K562 (cell line): ENCODE measurements around the gene PAK1IP1. TPM values are rescaled to one million over a fixed set of nuclear protein-coding genes. Genes with fewer than 3 reads are reported as not detected.

Experiments
- JUND ChIP-seq, 2 experiments: IDR thresholded peaks; 2 replicates in 1 of 2; 3 replicates in 1 of 2; pipeline ENCODE4 v1.6.1; 2011; ENCODE audit warnings: borderline replicate concordance in 2 of 2, low read depth in 2 of 2, low read length in 2 of 2, improper control_type of control experiment in 1 of 2, missing biosample characterization in 1 of 2, missing genetic modification characterization in 1 of 2, missing genetic modification reagents in 1 of 2
- KLF10 ChIP-seq: fragments of 250-450 bp; sonication (Bioruptor Pico); IDR thresholded peaks from 2 replicates; pipeline ENCODE4 v1.6.1; 2021; ENCODE audit warnings: matching md5 sums
- NR2C1 ChIP-seq, 2 experiments: fragments of 450-650 bp; IDR thresholded peaks; 2 replicates each; pipeline ENCODE4 v1.6.1; 2017; ENCODE audit warnings: mild to moderate bottlenecking in 2 of 2, antibody characterized with exemption in 1 of 2, inconsistent platforms in 1 of 2, missing compliant biosample characterization in 1 of 2, missing genetic modification characterization in 1 of 2
- POU5F1 ChIP-seq: fragments of 150-350 bp; IDR thresholded peaks from 2 replicates; pipeline ENCODE4 v1.6.1; 2014; ENCODE audit warnings: borderline replicate concordance, low read length, low read depth, mild to moderate bottlenecking; ENCODE audit not compliant: partially characterized antibody
- SP2 ChIP-seq: IDR thresholded peaks from 2 replicates; pipeline ENCODE4 v1.6.1; 2011; ENCODE audit warnings: mild to moderate bottlenecking, low read depth, low read length, moderate library complexity; ENCODE audit not compliant: poor library complexity, severe bottlenecking; ENCODE audit errors: extremely low read depth
- TARDBP ChIP-seq: fragments of 450-650 bp; IDR thresholded peaks from 2 replicates; pipeline ENCODE4 v1.6.1; 2016
- ZNF146 ChIP-seq: IDR thresholded peaks from one replicate; pipeline ENCODE4 v1.6.1; 2018; ENCODE audit warnings: missing compliant biosample characterization; ENCODE audit not compliant: unreplicated experiment
- ZNF699 ChIP-seq: fragments of 250-450 bp; sonication (Bioruptor Pico); IDR thresholded peaks from 2 replicates; pipeline ENCODE4 v1.8.0; 2021; ENCODE audit warnings: mild to moderate bottlenecking, moderate library complexity; ENCODE audit not compliant: insufficient replicate concordance
- polyA plus RNA-seq, 8 experiments: library from polyadenylated mRNA; depleted of rRNA in 4 of 8; stranded (reverse) in 5 of 8; unstranded in 3 of 8; fragments of >200 nt; fragmentation: Nextera tagmentation in 2 of 8; fragmentation: Illumina TruSeq in 1 of 8; extraction: Ambion mirVana in 2 of 8; extraction: Trizol in 1 of 8; gene quantifications; 2 replicates each; pipeline versions ENCODE4 v1.2.1 to v1.2.3, GENCODE V29; 2011 to 2014; ENCODE audit warnings: inconsistent platforms in 1 of 8, missing spikeins in 1 of 8
- total RNA-seq, 7 experiments: library from RNA; depleted of rRNA in 6 of 7; stranded (reverse); fragments of >200 nt in 6 of 7; fragmentation: Illumina TruSeq in 2 of 7; extraction: Trizol in 2 of 7; gene quantifications; 2 replicates each; pipeline versions ENCODE4 v1.2.1 to v1.2.3, GENCODE V29; 2011 to 2021; ENCODE audit warnings: low replicate concordance in 1 of 7
- TF ChIP-seq, protein P1 (sequence below): fragments of 450-650 bp; IDR thresholded peaks from 2 replicates; pipeline ENCODE4 v1.7.0; 2016; ENCODE audit warnings: borderline replicate concordance
- TF ChIP-seq, protein P2 (sequence below): IDR thresholded peaks from 2 replicates; pipeline ENCODE4 v1.6.1; 2016; ENCODE audit warnings: missing genetic modification characterization, missing compliant biosample characterization
- TF ChIP-seq, protein P3 (sequence below): fragments of 250-450 bp; sonication (Bioruptor Pico); IDR thresholded peaks from 2 replicates; pipeline ENCODE4 v1.5.0; 2020; ENCODE audit warnings: mild to moderate bottlenecking
- TF ChIP-seq, protein P4 (sequence below): fragments of 250-450 bp; sonication (Bioruptor Pico); IDR thresholded peaks from 2 replicates; pipeline ENCODE4 v1.8.0; 2021; ENCODE audit warnings: moderate library complexity, mild to moderate bottlenecking, inconsistent platforms
- TF ChIP-seq, protein P5 (sequence below): fragments of 450-650 bp; formaldehyde crosslinking; conservative IDR thresholded peaks from 2 replicates; pipeline ENCODE4 v1.4.0; 2022; ENCODE audit warnings: mild to moderate bottlenecking, missing genetic modification characterization
- TF ChIP-seq, protein P6 (sequence below): fragments of 450-650 bp; IDR thresholded peaks from 2 replicates; pipeline ENCODE4 v1.6.1; 2016; ENCODE audit warnings: low read depth, mild to moderate bottlenecking, moderate library complexity

Gene PAK1IP1
- total and polyA plus RNA-seq, 9 of the 15 experiments (the other 6 are each of a cell fraction or from before 2014, with no cell fraction given): 50.0 to 200 (median 87.0) TPM

DNA sequence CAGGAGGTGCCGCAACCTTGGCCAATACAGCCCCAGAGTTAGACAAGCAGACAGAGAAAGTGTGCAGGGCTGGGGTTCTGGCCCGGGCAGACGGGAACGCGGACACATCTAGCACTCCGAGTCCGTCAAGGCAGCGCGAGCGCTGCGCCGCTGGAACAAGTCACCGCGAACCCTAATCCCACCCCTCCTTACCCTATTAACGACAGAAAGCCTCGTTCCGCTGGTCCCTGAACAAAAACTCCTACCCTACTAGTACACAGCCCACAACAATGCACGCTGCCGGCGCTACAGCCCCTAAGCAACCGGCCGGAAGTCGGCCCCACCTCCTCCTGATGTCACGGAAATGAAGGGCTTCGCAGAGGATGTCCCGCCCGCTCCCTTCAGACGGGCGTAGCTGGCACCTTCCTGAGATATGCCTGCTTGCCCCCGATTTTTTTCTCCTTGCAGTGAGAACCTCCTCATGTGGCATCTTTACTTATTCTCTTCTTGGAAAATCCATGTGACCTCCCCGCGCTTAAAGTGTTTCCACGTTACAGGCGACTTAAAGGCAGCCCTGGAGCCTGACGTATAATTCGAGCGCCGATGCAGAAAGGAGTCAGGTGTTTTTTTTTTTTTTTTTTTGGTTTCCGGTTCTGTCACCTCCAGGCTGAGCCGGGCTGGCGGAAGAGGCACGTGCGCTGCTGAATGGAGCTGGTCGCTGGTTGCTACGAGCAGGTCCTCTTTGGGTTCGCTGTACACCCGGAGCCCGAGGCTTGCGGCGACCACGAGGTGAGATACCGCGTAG lies at the start of gene PAK1IP1, which contains the start of gene C6orf52 (continued):
- TF ChIP-seq NR2C1 (IDR thresholded peaks at IDR 0.05) (peak; percentile 80), NR2C1 (tag; IDR thresholded peaks at IDR 0.05) (peak; percentile 72; the same call in 1 of the 2 replicates), SP2 (peak; percentile 45), KLF10 (CRISPR knock-in tag) (no peak), POU5F1 (peak; percentile 32), JUND (IDR thresholded peaks at IDR 0.05; ENCODE audit: borderline replicate concordance, low read depth, low read length) (peak; percentile 55), JUND (tag; IDR thresholded peaks at IDR 0.05; ENCODE audit: borderline replicate concordance, low read depth, low read length) (peak; percentile 63; the same call in 2 of the 3 replicates), TARDBP (peak; percentile 62; the same call in 1 of the 2 replicates), ZNF699 (CRISPR knock-in tag) (no peak), ZNF146 (CRISPR knock-in tag) (no peak)
- TF ChIP-seq, protein P1, sequence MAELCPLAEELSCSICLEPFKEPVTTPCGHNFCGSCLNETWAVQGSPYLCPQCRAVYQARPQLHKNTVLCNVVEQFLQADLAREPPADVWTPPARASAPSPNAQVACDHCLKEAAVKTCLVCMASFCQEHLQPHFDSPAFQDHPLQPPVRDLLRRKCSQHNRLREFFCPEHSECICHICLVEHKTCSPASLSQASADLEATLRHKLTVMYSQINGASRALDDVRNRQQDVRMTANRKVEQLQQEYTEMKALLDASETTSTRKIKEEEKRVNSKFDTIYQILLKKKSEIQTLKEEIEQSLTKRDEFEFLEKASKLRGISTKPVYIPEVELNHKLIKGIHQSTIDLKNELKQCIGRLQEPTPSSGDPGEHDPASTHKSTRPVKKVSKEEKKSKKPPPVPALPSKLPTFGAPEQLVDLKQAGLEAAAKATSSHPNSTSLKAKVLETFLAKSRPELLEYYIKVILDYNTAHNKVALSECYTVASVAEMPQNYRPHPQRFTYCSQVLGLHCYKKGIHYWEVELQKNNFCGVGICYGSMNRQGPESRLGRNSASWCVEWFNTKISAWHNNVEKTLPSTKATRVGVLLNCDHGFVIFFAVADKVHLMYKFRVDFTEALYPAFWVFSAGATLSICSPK: no peak
- TF ChIP-seq, protein P2, sequence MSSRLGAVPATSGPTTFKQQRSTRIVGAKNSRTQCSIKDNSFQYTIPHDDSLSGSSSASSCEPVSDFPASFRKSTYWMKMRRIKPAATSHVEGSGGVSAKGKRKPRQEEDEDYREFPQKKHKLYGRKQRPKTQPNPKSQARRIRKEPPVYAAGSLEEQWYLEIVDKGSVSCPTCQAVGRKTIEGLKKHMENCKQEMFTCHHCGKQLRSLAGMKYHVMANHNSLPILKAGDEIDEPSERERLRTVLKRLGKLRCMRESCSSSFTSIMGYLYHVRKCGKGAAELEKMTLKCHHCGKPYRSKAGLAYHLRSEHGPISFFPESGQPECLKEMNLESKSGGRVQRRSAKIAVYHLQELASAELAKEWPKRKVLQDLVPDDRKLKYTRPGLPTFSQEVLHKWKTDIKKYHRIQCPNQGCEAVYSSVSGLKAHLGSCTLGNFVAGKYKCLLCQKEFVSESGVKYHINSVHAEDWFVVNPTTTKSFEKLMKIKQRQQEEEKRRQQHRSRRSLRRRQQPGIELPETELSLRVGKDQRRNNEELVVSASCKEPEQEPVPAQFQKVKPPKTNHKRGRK (tag): no peak
- TF ChIP-seq, protein P3, sequence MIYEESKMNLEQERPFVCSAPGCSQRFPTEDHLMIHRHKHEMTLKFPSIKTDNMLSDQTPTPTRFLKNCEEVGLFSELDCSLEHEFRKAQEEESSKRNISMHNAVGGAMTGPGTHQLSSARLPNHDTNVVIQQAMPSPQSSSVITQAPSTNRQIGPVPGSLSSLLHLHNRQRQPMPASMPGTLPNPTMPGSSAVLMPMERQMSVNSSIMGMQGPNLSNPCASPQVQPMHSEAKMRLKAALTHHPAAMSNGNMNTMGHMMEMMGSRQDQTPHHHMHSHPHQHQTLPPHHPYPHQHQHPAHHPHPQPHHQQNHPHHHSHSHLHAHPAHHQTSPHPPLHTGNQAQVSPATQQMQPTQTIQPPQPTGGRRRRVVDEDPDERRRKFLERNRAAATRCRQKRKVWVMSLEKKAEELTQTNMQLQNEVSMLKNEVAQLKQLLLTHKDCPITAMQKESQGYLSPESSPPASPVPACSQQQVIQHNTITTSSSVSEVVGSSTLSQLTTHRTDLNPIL (CRISPR knock-in tag): no peak
- TF ChIP-seq, protein P4, sequence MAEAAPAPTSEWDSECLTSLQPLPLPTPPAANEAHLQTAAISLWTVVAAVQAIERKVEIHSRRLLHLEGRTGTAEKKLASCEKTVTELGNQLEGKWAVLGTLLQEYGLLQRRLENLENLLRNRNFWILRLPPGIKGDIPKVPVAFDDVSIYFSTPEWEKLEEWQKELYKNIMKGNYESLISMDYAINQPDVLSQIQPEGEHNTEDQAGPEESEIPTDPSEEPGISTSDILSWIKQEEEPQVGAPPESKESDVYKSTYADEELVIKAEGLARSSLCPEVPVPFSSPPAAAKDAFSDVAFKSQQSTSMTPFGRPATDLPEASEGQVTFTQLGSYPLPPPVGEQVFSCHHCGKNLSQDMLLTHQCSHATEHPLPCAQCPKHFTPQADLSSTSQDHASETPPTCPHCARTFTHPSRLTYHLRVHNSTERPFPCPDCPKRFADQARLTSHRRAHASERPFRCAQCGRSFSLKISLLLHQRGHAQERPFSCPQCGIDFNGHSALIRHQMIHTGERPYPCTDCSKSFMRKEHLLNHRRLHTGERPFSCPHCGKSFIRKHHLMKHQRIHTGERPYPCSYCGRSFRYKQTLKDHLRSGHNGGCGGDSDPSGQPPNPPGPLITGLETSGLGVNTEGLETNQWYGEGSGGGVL (CRISPR knock-in tag): no peak
- TF ChIP-seq, protein P5, sequence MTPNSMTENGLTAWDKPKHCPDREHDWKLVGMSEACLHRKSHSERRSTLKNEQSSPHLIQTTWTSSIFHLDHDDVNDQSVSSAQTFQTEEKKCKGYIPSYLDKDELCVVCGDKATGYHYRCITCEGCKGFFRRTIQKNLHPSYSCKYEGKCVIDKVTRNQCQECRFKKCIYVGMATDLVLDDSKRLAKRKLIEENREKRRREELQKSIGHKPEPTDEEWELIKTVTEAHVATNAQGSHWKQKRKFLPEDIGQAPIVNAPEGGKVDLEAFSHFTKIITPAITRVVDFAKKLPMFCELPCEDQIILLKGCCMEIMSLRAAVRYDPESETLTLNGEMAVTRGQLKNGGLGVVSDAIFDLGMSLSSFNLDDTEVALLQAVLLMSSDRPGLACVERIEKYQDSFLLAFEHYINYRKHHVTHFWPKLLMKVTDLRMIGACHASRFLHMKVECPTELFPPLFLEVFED (CRISPR knock-in tag): no peak
- TF ChIP-seq, protein P6, sequence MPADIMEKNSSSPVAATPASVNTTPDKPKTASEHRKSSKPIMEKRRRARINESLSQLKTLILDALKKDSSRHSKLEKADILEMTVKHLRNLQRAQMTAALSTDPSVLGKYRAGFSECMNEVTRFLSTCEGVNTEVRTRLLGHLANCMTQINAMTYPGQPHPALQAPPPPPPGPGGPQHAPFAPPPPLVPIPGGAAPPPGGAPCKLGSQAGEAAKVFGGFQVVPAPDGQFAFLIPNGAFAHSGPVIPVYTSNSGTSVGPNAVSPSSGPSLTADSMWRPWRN: no peak; the same call in 1 of the 2 replicates
